Activated gamma-delta T cell treated with Interleukin-2 at 50 U/mL for 16 hours (primary cell): ENCODE results near the gene TMEM198.

Source experiments
- DNase-seq: peaks from one replicate; pipeline ENCODE4 v3.0.0-alpha.2; 2020

Gene TMEM198, protein sequence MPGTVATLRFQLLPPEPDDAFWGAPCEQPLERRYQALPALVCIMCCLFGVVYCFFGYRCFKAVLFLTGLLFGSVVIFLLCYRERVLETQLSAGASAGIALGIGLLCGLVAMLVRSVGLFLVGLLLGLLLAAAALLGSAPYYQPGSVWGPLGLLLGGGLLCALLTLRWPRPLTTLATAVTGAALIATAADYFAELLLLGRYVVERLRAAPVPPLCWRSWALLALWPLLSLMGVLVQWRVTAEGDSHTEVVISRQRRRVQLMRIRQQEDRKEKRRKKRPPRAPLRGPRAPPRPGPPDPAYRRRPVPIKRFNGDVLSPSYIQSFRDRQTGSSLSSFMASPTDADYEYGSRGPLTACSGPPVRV

DNA sequence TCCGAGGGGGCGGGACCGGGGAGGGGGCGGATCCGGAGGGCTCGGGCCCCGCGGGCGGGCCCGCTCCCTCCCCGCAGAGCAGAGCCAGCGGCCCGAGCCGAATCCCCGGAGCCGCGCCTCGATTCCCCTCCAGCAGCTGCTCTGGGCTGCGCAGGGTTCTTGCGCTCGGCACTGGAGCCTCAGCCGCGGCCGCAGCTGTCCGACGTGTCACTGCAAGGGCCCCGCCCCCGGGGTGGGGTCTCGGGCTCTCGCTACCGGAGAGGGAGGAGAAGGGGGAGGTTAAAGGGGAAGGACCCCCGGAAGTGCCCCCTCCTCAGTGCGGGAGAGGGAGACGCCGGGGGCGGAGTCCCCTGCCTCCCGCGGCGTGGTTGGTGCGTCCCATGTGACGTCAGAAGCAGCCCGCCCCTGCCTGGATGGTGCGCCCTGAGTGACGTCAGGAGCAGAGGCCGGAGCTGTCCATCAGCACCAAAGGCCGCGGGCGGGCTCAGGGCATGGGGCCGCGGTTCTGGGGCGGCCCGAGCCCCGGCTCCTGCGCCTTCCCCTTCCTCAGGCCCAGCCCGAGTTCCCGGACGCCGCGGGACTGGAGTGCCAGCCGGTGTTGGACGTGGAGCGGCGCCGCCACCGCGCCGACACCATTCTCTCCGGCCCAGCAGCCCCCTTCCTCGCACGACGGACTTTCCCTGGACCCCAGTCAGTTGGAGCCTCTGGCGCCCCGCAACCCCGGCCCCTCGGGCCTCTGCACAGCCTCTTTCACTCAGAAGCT is at the start of gene TMEM198, which contains the start of gene CHPF:
TSS of gene TMEM198 (plus strand) at position 433 of the 763 bp plus-strand sequence. CDS start 700 bp downstream, outside the sequence.
TSS of gene CHPF (minus strand) at position 214 of the 763 bp plus-strand sequence. CDS start 271 bp downstream, outside the sequence.
- DNase-seq, result peak; percentile 86

DNA sequence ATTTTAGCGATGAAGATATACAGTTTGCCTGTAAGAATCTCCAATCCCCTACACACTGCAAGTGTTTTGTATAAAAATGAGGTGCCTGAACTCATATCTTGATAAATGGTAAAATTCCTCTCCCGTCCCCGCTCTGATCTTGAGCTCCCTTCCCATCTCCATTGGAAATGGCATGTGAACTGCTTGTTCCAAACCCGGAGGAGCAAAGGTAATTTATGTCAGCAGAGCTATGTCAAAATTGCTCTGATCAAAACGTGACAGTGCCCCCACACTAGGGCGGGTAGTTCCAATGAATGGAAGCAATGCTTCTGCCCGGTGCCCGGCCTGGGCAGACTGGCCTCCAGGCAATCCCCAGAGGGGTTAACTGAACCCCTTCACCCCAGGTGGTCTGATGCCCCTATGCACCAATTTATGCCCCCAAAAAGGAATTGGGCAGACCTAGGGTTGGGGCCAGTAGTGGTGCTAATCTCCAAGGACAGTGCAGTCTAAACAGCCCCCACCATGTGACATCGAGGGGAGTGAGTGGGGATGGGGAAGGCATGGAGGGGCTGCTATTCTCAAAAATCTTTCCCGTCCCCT is 48.8 kb upstream of the TMEM198 start:
- no peak for DNase-seq

DNA sequence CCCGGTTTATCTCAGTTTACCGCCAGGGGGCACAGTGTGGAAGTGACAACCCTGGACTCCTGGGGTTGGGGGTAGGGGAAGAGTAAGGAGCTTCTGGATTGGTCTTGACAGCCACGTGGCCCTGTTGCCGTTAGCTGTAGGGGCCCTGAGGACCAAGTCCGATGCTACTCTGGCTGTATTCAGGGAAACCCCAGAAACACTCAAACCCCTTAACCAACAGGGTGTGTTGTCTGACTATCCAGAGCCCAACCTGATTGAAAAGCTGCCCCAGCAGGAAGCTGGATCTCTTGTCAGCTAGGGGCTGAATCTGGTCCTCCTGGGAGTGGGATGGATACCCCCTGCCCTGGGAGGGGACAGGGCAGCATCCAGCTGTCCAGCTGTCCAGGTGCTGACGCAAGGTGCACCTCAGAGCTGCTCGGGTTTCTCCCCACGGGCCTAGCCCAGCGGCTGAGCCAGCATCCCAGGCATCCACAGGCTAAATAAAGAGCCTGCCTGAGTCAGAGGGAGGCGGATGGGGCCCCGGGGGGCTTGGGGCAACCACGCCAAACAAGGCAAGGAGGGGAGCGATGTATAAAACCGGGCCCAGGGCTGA is 48.2 kb upstream of the TMEM198 start:
- DNase-seq, result peak; percentile 30

DNA sequence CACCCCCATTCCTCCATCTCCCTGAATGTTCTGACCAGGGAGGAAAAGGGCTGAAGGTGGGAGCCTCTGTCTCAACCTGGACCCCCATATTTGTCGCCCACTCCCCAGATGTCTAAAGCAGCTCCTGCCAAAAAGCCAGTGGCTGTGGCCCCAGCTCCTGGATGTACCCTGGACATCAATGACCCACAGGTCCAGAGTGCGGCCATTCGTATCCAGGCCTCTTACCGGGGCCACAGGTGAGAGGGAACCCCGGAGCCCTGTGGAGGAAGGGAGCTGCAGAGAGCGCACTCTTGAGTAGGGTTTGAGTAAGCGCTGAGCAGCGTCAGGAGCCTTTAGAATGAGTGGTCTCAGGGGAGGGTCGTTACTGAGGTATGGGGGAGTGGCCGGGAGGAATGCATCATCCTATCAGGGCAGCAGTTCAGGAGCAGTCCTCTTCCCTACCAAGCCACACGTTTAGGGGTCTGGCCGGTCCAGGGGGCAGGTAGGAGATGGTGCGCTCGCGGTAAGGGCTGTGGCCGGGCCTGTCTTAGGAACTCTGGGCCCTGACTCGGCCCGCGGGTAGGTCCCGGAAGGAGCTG is 47.5 kb upstream of the TMEM198 start:
- DNase-seq, result no peak

DNA sequence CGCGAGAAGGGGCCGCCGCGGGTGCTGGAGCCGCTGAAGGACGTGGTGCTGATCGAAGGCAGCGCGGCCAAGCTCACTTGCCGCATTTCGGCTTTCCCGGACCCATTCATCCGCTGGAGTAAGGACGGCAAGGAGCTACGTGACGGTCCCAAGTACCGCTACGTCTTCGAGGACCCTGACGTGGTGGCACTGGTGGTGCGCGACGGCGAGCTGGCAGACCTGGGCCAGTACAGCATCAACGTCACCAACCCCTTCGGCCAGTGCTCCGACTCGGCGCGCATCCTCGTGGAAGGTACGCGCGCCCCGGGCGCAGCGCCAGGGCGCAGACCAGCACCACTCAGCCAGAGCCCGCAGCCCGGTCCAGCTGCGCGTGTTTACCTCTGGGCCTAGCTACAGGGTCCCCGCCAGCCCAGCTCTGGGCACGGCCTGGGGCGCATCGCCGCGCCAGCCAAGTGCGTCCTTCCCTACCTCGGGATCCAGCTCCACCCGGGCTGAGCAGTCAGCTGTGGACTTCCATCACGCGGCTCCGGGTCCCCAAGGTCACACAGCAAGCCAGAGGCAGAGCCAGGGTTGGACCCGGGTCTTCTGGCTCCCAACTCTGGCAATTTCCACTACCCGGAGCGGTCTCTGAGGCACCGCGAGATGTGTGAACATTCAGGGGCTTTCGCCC is 46.9 kb upstream of the TMEM198 start:
- no peak for DNase-seq

DNA sequence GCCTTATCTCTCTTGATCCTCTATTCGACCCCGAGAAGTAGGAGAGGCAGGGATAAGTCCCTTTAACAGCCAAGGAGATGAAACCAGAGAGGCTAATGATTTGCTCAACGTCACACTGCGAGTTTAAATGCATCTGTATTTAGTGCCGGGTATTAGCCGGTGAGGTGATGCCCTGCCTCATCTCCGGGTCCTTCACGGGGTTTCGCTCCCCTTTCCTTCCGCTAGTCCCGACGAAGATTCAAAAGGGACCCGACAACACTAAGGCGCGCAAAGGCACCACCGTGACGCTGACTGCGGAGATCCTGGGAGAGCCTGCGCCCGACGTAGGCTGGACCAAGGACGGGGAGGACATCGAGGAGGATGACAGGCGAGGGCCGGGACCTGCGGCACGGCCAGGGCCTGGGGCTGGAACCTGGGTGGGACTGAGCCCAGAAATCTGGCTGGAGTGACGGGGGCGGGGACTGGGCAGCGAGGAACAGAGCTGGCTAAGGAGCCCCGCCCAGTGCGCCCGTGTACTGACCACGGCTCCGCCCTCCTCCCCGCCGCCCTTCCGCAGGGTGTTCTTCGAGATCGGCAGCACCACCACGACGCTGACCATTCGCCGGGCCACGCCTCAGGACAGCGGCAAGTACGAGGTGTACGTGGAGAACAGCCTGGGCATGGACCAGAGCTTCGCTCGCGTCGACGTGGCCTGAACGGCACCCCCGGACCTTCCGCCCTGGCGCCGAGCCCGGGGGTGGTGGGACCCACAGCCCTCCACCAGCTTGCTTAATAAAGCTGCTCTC is 46.1 kb upstream of the TMEM198 start:
- DNase-seq, result no peak

DNA sequence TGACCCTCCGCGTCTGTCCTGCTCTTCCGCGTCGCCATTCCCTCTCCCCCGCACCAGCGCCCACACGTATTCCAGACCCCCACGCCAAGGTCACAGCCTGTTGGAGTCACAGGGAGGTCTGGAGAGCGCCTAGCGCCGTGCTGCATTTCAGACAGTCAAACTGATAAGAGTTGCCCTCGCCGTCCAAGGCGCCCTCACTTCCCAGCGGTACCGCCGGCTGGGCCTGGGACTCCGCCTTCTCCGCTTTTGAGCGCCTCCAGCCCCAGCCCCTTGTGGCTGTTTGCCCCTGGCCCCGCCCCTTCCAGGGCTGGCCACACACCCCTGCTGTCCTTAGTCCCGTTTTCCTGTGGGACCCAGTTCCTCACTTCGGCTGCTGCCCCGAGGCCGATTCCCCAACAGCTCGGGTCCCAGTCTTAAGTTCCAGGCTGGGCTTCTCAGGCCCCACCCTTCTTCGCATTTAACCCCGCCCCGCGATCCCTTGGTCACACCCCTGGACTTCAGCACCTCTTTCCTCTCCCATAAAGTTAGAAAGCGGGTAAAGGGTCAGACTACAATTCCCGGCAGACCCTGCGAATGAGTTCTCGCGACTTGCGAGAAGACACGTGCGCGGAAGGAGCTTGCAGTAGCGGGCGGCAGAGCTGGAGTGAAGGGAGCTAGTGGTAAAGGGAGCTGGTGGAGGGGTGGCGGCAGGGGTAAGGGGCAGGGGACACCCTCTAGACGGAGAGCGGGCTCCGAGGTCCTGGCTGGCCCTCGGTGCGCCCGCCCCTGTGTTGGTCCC is 45.4 kb upstream of the TMEM198 start, which contains the start of gene GMPPA:
TSS of gene GMPPA (plus strand) at position 612 of the 778 bp plus-strand sequence. CDS start 1,085 bp downstream, outside the sequence.
- peak; percentile 90 for DNase-seq

DNA sequence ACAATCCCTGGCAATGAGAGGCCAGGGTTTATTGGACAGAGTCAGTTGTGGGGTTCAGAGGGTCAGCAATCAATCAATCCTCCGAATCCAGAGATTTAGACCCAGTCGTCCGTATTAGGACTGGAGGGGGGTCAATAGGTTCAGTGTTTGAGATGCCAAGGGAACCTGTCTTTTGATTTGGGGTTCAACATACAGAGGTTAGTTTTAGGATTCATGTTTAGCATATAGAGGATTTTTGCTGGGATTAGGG is 44.8 kb upstream of the TMEM198 start:
- DNase-seq, result no peak

DNA sequence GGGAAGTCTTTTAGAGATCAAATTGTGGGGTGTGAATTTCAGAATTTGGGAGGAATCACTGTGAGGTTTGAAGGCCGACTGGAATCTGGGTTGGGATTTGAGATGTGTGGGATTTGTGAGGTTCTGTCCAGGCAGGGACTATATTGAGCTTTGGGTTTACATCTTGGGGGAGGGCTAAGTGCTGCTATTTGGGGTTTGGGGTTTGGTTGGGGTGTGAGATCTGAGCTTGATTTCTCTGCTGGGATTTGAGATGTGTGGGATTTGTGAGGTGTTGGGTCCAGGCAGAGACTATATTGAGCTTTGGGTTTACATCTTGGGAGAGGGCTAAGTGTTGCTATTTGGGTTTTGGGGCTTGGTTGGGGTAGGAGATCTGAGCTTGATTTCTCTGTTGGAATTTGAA is 44.3 kb upstream of the TMEM198 start:
- no peak for DNase-seq

DNA sequence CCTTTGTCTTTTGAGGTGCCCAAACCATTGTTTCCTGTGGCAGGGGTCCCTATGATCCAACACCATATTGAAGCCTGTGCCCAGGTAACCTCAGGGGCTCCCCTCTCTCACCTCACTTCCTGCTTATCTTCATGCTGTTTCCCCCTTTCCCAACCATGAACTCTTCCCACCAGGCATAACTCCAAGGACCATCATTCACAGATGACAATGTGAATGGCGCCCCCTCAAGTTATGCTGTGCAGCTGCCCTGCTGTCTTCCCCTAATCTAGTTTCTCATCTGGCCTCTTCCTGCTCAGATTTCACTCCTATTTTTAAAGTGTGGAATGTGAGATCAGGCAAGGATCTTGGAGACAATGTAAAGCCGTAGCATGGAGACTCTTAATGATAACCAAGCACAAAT is 43.7 kb upstream of the TMEM198 start:
- no peak for DNase-seq

DNA sequence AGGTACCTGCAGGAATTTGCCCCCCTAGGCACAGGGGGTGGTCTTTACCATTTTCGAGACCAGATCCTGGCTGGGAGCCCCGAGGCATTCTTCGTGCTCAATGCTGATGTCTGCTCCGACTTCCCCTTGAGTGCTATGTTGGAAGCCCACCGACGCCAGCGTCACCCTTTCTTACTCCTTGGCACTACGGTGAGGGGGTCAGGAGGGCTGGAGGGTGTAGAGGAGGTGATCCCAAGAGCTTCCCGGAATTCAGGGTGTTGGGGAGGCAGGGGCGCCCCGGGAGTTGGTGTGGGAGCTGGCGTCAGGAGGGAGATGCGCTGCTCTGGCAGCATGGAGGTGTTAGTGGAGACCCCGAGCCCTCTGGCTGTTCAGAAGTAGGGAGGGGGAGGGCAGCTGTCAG is 42.0 kb upstream of the TMEM198 start:
- no peak for DNase-seq

DNA sequence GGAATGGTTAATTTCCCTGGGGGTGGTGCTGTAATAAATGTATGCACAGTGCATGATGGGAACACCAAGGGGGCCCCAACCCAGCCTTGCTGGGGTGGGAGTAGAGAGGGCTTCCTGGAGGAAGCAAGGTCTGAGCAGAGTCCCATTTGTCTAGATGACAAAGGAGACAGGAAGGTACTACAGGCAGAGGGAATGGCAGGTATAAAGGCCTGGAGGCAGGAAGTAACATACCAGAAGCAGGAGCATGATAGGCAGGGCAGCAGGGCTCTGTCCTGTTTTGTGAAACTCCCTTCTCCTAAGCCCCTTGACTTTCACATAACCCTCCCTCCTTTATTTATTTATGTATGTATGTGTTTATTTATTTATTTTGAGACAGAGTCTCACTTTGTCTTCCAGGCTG is 41.2 kb upstream of the TMEM198 start:
- DNase-seq, result no peak

DNA sequence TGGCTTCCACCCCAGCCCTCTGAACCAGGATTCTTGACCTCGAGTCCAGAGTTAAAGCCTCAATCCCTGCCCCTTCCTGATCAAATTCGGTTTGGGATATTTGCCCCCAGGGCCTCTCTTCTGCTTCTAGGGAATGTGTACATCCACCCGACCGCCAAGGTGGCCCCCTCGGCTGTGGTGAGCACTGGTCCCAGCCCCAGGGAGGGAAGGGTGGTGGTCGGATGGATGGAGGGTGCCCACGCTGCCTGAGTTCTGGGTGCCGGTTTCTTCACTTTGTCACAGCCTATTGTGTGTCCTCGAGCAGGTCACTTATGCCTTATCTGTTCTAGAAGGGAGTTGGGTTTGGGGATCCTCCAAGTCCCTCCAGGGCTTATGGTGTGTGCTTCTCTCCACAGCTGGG is 38.2 kb upstream of the TMEM198 start:
- no peak for DNase-seq

DNA sequence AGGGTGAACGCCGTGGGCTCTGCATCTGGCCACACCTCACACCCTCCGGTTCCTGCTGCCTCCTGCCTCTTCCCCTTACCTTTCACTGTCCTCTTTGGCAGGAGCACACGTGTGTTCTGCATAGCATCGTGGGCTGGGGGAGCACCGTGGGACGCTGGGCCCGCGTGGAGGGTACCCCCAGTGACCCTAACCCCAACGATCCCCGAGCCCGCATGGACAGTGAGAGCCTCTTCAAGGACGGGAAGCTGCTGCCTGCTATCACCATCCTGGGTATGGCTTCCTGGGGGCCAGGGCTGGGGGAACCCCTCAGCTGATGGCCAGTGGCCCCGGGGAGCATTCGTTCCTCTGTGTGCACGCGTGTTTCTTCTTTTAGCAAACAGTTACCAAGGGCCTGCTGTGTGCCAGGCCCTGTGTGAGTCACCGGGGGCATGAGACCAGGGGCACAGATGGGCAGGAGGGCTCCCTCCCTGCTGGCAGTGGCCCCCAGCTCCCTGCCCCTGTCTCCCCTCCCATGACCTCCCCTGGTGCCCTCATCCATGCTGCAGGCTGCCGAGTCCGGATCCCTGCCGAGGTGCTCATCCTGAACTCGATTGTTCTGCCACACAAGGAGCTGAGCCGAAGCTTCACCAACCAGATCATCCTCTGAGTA is 37.6 kb upstream of the TMEM198 start:
- DNase-seq, result no peak

DNA sequence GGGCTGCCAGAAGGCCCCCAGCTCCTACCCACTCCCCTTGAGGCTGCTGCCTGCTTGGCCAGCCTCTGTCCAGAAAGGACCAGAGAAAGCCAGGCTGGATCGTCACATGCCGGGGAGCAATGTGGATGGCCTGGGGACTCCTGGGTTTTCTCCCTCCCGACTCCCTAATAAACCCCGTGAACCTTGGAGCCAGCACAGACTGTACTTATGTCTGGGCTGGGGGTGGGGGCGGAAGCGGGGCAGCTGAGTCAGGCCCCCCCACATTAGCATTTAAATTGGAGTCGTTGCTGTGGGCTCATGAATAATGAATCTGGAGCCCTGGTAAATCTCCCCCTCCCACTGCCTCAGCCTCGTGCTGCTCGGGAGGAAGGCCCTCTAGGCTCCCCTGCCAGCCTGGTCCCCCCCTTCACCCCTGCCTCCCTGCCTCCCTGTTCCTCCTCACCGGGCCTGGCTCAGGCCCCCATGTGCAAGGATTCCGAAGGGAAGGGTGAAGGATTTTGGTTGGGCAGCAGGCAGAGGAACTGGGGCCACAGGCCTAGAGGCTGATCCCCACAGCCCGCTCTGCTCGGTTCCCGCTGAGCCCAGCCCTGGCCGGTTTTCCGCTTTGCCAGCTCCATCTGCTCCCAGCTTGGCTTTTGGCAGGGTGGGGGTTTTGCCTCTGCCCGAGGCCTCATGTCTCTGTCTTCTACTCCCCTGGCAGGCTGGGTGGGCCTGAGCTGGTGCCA is 36.9 kb upstream of the TMEM198 start:
- no peak for DNase-seq

DNA sequence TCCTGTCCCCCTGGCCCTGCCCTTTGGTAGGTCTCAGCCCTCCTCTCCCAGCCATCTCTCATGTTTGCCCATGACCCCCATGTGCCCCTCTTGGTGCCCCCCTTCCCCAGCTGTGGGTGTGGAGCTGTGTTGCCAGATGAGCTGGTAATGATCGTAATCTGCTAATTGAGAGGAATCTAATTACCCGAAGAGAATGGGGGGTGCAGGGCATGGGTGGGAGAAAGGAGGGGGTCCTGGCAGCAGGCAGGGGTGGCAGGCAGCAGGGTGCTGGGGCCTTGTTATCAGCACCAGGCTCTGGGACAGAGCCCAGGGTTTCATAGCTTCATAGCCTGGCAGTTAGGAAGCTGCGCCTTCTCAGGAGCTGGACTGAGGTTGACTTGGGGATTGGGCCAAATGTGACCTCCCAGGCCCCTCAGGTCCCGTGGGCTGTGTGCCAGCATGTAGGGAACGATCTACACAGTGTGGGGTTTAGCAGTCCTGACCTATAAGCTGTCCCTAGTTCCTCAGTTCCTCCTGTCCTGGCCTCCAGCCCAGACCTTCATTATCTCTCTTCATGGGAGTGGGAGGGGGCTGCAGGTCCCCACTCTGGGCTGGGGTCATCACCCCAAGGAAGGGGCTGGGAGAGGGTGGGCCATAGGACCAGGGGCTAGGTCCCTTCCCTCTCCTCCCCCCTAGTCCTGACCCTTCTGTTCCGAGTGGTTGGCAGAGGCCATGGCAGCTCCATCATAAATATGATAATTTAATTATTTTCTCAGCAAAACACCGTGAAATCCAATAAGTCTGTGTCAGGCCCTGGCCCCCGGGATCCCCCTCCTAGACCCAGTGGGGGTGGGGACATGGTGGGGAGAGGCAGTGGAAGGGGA is 36.0 kb upstream of the TMEM198 start:
- DNase-seq, result no peak

DNA sequence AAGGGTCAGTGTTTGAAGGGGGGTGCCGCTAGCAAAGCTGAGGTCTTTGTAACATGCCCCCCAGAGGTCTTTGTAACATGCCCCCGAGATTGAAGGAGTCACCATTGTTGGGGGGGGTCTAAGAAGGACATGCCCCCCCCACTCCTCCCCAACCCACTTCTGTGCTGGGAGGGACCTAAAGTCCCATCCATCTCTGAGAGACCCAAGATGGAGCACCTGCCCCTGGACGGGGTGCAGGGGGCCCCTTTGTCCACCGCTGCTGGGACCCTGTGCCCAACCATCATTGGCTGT is 35.4 kb upstream of the TMEM198 start:
- DNase-seq, result no peak

DNA sequence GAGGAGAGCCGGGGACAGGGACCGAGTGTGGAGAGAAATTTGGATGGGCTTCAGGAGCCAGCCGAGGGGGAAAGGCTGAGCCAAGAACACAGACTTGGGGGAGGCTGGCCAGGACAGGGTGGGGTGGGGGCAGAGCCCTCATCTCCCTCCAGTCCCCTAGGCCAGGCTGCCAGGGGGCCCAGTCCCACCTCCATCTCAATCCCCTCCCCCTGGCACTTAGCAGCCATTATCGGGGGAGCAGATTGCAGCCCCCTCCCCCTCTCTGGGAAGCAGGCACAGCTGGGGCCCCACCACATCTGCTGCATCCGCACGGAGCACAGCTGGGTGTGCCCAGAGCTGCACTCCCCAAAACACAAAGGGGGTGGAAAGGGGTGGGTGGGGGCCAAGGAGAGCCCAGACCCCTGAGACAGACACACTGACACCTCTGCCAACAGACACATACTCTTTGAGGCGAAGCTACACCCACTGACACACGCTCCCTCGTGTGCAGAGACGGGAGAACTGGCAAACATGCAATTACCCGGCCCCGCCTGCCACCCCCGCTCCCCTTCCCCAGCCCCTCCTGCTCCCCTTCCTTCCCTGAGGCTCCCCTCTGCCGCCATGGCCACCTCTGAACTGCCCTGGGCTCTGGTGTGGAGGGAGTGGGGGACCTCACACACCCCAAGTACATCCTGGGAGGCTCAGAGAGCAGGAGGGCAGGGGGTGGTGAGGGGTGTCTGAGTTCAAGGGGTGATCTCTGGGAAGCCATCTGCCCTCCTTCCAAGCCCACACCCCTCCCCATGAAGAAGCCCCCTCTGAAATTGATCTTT is 34.7 kb upstream of the TMEM198 start:
- no peak for DNase-seq
